ENCODE data around the gene COL9A3.

The COL9A3 gene

DNA sequence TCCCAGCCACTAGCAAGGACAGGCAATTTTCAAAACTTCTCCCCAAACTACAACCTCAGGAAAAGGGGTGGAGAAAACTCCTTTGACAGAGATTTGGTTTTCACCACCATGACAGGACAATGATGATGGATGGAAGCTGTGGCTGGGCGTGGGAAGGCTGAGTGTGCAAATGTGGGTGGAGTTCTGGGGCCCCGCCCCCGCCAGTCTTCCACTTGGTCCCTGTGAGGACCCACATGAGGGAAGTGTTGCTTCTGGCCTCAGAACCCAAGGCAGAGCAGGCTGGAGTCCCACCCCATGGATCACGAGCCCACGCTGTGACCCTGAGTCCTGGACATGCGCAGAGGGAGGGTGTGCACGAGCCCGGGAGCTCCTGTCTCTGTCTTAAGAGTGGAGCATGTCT is 42.1 kb upstream of the COL9A3 start:
- Mint-ChIP-seq H3K36me3 (peaks cover 5% of the 10 kb centered on the region), H3K4me3 (no peak overlapping the region), H3K27me3 (peaks cover 16% of the 10 kb centered on the region), H3K9me3 (peaks cover 5% of the 10 kb centered on the region), H3K27ac (peak overlapping the region; percentile 21), H3K4me1 (peaks cover 48% of the 10 kb centered on the region)
- CTCF ChIA-PET = no interaction called here
- no peak for DNase-seq

DNA sequence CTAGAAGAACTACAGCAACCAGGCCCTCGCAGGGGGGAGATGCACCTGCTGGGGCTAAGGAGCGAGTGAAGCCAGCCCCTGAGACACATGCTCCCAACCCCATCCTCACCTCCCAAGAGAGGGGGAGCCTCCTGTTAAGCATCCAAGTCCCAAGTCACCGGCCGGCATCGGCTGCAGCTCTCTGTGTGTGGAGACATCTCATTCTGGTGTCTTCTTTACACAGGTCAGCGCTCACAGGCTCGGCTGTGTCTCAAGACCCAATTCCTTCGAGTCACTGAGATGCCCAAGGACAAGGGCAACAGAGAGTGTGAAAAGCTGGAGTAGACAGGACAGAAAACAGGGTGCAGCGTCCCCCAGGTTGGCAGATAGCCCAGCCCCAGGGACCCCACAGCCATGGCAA is 41.6 kb upstream of the COL9A3 start:
- CTCF ChIA-PET = no interaction called here
- H3K9me3 Mint-ChIP-seq = peaks cover 5% of the 10 kb centered on the region

DNA sequence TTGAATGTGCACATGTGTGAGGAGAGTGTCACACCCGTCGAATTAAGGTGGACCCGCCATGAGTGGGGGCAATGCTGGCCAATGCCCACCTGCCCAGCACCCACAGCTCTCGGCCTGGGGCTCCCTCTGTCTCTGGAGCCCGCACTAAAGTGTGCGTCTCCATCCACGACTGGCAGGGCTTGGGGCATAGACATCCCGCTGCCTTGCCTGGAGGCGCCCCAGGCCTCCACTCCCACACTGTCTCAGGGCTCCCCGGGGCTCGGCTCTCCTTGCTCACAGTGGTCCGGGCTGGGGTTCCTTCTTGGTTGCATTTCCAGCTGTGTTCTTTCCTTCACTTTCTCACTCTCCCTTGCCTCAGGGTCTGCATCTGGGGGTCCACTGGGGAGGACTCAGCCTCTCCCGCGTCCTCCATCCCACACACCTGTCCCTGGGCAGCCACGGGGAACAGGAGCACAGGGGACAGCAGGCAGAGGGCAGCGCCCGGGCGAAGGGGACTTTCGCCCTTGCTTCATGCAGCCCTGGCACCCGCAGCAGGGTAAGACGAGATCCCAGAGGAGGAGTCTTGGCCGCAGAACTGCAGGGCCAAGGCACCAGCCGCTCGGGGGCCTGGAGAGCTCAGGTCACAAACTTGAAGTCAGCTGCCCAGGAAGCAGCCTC is 40.7 kb upstream of the COL9A3 start:
- H3K27ac Mint-ChIP-seq = peak overlapping the region; percentile 91
- H3K9me3 Mint-ChIP-seq = peaks cover 5% of the 10 kb centered on the region
- DNase-seq = no peak
- H3K27me3 Mint-ChIP-seq = peaks cover 16% of the 10 kb centered on the region
- peak overlapping the region; percentile 58 for H3K4me3 Mint-ChIP-seq
- H3K36me3 Mint-ChIP-seq = peaks cover 5% of the 10 kb centered on the region
- peaks cover 48% of the 10 kb centered on the region for H3K4me1 Mint-ChIP-seq
- CTCF ChIA-PET = no interaction called here

More for the DNA sequence above, 41.6 kb upstream of the COL9A3 start:
- peak overlapping the region; percentile 86 for H3K27ac Mint-ChIP-seq
- H3K4me3 Mint-ChIP-seq = no peak overlapping the region
- no peak for DNase-seq
- peaks cover 16% of the 10 kb centered on the region for H3K27me3 Mint-ChIP-seq
- peaks cover 48% of the 10 kb centered on the region for H3K4me1 Mint-ChIP-seq
- H3K36me3 Mint-ChIP-seq = peaks cover 5% of the 10 kb centered on the region

DNA sequence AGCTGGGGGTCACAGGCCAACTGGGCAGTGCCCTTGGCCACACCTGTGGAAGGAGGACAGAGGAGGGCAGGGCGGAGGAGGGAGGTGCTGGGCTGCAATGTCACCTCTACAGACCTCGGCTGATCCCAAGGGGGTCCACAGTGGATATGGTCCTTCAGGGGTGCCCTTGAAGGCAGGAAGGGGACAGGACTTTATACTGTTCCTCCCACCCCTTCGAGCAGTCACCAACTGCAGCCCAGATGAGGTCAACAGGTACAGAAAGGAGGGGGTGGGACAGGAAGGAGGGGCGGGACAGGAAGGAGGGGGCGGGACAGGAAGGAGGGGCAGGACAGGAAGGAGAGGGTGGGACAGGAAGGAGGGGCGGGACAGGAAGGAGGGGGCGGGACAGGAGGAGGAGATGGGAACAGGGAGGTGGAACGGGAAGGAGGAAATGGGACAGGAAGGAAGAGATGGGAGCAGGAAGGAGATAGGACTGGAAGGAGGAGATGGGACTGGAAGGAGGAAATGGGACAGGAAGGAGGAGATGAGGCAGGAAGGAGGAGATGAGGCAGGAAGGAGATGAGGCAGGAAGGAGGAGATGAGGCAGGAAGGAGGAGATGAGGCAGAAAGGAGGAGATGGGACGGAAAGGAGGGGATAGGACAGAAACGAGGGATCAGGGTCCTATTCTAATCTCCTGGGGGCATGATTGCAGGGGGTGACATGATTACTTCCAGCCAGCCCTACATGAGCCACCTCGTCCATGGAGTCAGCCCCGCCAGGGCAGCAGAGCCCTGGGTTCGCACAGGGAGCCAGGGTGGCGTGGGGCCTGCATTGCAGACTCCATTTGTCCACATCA is 39.9 kb upstream of the COL9A3 start:
- H3K4me3 Mint-ChIP-seq = peak overlapping the region; percentile 58
- peak overlapping the region; percentile 91 for H3K27ac Mint-ChIP-seq
- peaks cover 16% of the 10 kb centered on the region for H3K27me3 Mint-ChIP-seq

DNA sequence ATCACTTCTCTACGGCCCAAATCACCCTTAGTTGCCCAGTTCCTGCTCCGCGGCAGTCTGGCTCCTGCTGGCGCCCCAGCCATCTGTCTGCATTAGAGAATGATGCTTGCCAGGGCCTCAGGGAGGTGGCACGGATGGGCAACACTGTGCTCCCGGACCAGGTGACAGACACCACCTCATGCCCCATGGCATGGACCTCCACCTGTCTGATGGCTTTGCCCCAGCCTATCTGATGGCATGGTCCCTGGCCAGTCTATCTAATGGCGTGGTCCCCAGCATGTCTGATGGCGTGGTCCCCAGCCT is 39.4 kb upstream of the COL9A3 start:
- peaks cover 48% of the 10 kb centered on the region for H3K4me1 Mint-ChIP-seq
- peaks cover 14% of the 10 kb centered on the region for H3K27me3 Mint-ChIP-seq
- CTCF ChIA-PET = no interaction called here
- H3K9me3 Mint-ChIP-seq = peaks cover 5% of the 10 kb centered on the region
- H3K27ac Mint-ChIP-seq = peak overlapping the region; percentile 91
- H3K36me3 Mint-ChIP-seq = peaks cover 5% of the 10 kb centered on the region
- H3K4me3 Mint-ChIP-seq = no peak overlapping the region
- no peak for DNase-seq

More for the DNA sequence above, 39.9 kb upstream of the COL9A3 start:
- Mint-ChIP-seq H3K9me3 (peaks cover 5% of the 10 kb centered on the region), H3K4me1 (peaks cover 48% of the 10 kb centered on the region), H3K36me3 (peaks cover 5% of the 10 kb centered on the region)
- CTCF ChIA-PET = no interaction called here
- peak; percentile 84 for DNase-seq

DNA sequence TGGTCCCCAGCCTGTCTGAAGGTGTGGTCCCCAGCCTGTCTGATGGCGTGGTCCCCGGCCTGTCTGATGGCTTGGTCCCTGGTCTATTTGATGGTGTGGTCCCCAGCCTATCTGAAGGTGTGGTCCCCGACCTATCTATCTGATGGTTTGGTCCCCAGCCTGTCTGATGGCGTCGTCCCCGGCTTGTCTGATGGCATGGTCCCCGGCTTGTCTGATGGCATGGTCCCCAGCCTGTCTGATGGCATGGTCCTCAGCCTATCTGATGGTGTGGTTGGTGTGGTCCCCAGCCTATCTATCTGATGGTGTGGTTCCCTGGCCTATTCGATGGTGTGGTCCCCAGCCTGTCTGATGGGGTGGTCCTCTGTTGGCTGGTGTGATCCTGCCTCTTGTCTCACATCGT is 38.8 kb upstream of the COL9A3 start:
- CTCF ChIA-PET = no interaction called here
- Mint-ChIP-seq H3K4me1 (peaks cover 49% of the 10 kb centered on the region), H3K36me3 (peaks cover 5% of the 10 kb centered on the region), H3K9me3 (peaks cover 5% of the 10 kb centered on the region), H3K4me3 (no peak overlapping the region), H3K27ac (no peak overlapping the region), H3K27me3 (peaks cover 14% of the 10 kb centered on the region)
- DNase-seq = no peak

DNA sequence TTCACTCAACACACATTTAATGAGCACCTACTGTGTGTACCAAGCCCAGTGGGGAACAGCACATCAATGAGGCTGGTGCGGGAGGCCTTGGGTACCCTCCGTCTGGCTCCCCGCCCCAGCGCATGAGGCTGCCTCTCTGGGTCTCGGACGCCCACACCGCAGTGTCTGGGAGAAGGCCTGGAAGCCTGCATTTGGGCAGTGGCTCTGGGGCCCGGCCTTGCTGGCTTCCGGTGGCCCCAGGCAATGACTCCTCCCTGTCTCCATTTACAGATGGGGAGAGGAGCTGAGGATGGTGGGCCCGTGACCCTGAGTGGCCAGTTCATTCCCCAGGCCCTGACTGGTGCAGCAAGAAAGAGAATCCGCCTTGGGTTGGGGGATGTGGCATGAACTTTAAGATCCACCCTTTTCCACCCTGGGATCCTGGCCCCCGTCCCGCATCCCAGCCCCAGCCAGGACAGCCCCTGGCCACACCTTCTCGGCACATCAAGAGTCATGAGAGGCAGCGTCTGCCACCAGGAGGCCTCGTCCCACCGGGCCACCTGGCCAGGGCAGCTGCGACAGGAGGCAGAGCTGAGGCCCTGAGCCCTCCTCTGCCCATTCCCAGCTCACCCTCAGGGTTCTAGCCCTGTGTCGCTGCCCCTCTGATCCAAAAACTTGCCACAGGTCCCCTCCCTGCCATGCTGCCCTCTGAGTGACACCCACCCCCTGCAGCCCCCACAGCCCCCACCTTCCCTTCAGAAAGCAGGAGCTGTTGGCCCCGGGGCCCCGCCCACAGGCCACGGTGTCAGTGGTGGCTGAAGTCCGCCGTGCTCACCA is 38.0 kb upstream of the COL9A3 start:
- Mint-ChIP-seq H3K4me3 (no peak overlapping the region), H3K27ac (no peak overlapping the region), H3K27me3 (peaks cover 9% of the 10 kb centered on the region), H3K4me1 (peaks cover 47% of the 10 kb centered on the region), H3K36me3 (peaks cover 5% of the 10 kb centered on the region), H3K9me3 (peaks cover 5% of the 10 kb centered on the region)
- DNase-seq = no peak
- CTCF ChIA-PET = interaction anchor here (1.0 kb wide), 1 partner anchor 13 kb away, joined by 5 read pairs; no protein-coding TSS in a partner anchor

DNA sequence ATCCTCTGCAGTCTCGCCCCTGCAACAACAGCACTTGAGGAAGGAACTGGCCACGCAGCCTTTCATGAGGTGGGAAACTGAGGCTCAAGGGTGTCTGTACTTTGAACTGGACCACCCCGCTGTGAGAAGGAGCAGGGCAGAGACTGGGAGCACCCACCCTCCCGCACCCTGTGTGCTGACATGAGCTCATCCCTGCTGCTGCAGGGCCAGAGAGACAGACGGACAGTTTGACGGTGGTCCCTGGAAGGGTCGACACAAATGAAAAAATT is 37.5 kb upstream of the COL9A3 start:
- Mint-ChIP-seq H3K27me3 (peaks cover 9% of the 10 kb centered on the region), H3K27ac (no peak overlapping the region), H3K36me3 (peaks cover 3% of the 10 kb centered on the region), H3K4me3 (no peak overlapping the region), H3K4me1 (peaks cover 43% of the 10 kb centered on the region), H3K9me3 (peaks cover 5% of the 10 kb centered on the region)
- CTCF ChIA-PET = interaction anchor here (1.0 kb wide), 1 partner anchor 12 kb away, joined by 5 read pairs; no protein-coding TSS in a partner anchor
- no peak for DNase-seq

DNA sequence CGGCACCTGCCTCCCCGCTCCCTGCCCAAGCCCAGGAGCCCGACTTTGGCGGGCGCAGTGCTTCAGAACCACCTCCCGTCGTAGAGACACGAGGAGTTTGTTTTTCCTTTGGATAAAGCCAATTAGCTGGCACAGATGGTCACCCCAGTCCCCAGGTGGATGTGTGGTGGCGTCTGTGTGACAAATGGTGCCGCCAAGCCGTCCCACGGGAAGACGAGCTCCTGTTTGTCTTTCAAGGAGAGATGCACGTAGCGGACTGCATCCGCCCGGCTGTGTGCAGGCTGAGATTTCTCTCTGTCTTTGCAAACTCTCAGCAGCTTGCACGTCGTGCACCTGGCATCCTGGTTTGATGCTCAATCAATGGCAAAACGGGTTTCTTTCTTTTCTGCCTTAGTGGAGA is 36.6 kb upstream of the COL9A3 start:
- Mint-ChIP-seq H3K4me3 (no peak overlapping the region), H3K27me3 (peaks cover 9% of the 10 kb centered on the region), H3K27ac (no peak overlapping the region), H3K36me3 (peaks cover 3% of the 10 kb centered on the region), H3K9me3 (peaks cover 5% of the 10 kb centered on the region), H3K4me1 (peaks cover 36% of the 10 kb centered on the region)
- CTCF ChIA-PET = interaction anchor here (1.1 kb wide), 1 partner anchor 12 kb away, joined by 3 read pairs; no protein-coding TSS in a partner anchor
- no peak for DNase-seq

DNA sequence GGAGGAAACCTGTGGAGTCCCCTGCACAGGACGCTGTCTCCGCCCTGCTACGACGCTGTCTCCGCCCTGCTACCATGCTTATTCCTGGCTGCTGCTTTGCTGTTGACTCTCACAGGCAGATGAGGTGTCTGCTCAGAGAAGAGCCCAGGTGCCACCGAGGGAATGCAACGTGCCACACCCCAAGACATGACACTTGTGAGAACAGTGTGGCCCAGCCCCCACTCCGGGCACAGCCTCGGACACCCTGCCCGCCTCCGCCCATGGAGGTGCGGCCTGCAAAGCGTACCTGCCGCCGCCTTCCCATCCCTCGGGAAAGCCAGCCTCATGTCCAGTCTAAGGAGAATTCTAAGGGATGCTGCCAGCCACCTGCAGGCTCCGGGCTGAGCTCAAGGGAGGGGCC is 36.2 kb upstream of the COL9A3 start:
- Mint-ChIP-seq H3K4me1 (peaks cover 31% of the 10 kb centered on the region), H3K36me3 (peaks cover 3% of the 10 kb centered on the region), H3K27me3 (peaks cover 9% of the 10 kb centered on the region), H3K27ac (no peak overlapping the region), H3K4me3 (no peak overlapping the region), H3K9me3 (peaks cover 5% of the 10 kb centered on the region)
- no peak for DNase-seq
- CTCF ChIA-PET = interaction anchor here (0.7 to 1.1 kb wide), 2 partner anchors 11 to 12 kb away, joined by 3 read pairs; no protein-coding TSS in a partner anchor

DNA sequence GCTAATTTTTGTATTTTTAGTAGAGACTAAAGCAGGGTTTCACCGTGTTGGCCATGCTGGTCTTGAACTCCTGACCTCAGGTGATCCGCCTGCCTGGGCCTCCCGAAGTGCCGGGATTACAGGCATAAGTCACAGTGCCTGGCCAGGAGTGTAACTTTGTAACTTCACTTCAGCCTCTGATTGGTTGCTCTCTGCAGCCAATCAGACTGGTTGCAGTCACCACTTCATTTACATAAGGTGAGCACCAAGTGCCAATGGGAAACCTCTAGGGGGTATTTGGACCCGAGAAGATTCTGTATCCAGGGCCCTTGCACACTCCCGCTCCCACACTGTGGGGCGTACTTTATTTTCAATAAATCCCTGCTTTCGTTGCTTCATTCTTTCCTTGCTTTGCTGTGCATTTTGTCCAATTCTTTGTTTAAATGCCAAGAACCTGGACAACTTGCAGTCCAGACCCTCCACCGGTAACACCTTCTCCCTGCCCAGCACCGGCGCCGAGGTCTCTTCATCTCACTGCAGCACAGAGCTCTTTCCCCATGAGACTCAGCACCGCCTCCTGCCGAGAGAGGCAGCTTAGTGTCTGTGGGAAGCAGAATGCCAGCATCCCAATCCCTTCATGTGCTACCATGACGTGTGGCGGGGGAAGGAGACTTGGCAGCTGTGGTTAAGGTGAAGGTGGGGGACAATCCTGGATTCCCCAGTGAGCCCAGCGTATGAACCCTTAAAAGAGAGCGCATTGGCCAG is 34.5 kb upstream of the COL9A3 start:
- Mint-ChIP-seq H3K4me3 (no peak overlapping the region), H3K9me3 (peaks cover under 1% of the 10 kb centered on the region), H3K4me1 (peaks cover 14% of the 10 kb centered on the region), H3K27me3 (peaks cover 9% of the 10 kb centered on the region), H3K36me3 (no peaks in the 10 kb centered on the region), H3K27ac (no peak overlapping the region)
- no peak for DNase-seq
- CTCF ChIA-PET = interaction anchor here (0.7 to 1.2 kb wide), 3 partner anchors 9 to 42 kb away, joined by 4 to 5 read pairs (median 4); no protein-coding TSS in a partner anchor

DNA sequence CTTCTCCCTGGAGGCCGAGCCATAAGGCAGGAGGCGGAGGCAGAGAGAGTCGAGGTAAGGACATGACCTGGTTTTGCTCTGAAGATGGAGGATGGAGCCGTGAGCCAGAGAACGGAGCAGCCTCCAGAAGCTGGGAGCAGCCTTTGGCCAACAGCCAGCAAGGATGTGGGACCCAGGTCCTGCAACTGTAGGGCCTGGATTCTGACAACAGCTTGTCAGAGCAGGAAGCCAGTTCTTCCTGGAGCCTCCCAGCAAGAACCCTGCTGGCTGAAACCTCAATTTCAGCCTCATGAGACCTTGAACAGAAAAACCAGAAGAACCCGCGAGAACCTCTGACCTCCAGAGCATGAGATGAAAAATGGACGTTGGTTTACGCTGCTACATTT is 34.0 kb upstream of the COL9A3 start:
- Mint-ChIP-seq H3K36me3 (no peaks in the 10 kb centered on the region), H3K4me1 (peaks cover 11% of the 10 kb centered on the region), H3K4me3 (no peak overlapping the region), H3K27me3 (peaks cover 12% of the 10 kb centered on the region), H3K9me3 (no peaks in the 10 kb centered on the region), H3K27ac (no peak overlapping the region)
- CTCF ChIA-PET = interaction anchor here (0.7 to 1.2 kb wide), 3 partner anchors 9 to 43 kb away, joined by 4 to 5 read pairs (median 4); no protein-coding TSS in a partner anchor
- no peak for DNase-seq

DNA sequence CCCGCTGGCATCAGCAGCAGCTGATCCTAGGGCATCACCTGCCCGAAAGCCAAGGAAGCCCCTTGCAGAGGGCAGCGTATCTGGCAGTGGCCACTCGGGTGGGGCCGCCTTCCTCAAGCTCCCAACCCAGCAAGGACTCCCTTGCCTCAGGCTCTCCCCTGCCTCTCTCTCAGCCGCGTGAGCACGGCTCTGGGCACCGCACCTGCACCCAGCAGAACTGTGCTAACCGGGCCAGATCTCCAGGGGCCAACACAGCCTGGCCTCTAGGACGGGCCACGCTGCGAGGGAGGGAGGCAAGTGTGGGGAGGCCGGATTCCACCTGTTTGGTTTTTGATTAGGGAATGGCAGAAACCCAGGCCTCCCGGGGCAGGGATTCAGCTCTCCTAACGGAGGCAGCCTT is 32.4 kb upstream of the COL9A3 start:
- Mint-ChIP-seq H3K27ac (no peak overlapping the region), H3K27me3 (peaks cover 27% of the 10 kb centered on the region), H3K4me1 (peaks cover 4% of the 10 kb centered on the region), H3K9me3 (no peaks in the 10 kb centered on the region), H3K36me3 (no peaks in the 10 kb centered on the region), H3K4me3 (no peak overlapping the region)
- DNase-seq = no peak
- CTCF ChIA-PET = no interaction called here

DNA sequence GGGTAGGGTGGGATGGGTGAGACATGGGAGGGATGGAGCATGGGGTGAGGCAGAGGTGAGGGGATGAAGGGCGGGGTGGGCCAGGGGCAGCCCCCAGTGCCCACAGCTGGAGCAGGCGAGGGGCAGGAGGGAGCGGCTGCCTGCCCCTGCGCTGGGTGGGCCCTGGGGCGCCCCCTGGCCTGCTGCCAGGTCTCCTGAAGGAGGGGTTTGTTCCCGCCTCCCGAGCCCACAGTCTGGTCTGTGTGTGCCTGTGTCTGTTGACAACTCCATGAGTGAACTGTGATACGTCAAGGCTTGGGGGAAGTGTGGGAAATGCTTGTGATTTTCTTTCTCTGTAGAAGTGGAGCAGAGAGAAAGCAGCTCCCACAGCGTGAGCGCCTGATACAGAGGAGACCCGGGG is 31.5 kb upstream of the COL9A3 start:
- no peak for DNase-seq
- CTCF ChIA-PET = no interaction called here
- no peak overlapping the region for H3K4me3 Mint-ChIP-seq
- no peaks in the 10 kb centered on the region for H3K36me3 Mint-ChIP-seq
- peaks cover 4% of the 10 kb centered on the region for H3K4me1 Mint-ChIP-seq
- no peak overlapping the region for H3K27ac Mint-ChIP-seq
- H3K27me3 Mint-ChIP-seq = peaks cover 36% of the 10 kb centered on the region
- no peaks in the 10 kb centered on the region for H3K9me3 Mint-ChIP-seq
